Common myeloid progenitor, CD34-positive (primary cell): ENCODE measurements around the gene LGALS16.

ENCODE experiments used
- CTCF ChIA-PET: fragments of 350-600 bp; sonication (Branson Sonifier 250); formaldehyde crosslinking; loops from one replicate; lab custom pipeline; 2021; ENCODE audit warnings: antibody characterized with exemption; lab: Charles Lee
- POLR2A ChIA-PET: fragments of 350-600 bp; sonication (Branson Sonifier 250); formaldehyde crosslinking; loops from one replicate; lab custom pipeline; 2021; ENCODE audit warnings: antibody characterized with exemption; lab: Charles Lee
- DNase-seq, 3 donors: peaks; one replicate each; pipeline versions ENCODE4 v3.0.0 to v3.0.0-alpha.2; 2013
- H3K27ac ChIP-seq, 2 experiments: 1 replicate in 1 of 2; 2 replicates in 1 of 2; pipeline ENCODE4 v1.7.0; 2013; ENCODE audit warnings: inconsistent platforms in 2 of 2, low read length in 2 of 2, mild to moderate bottlenecking in 2 of 2, low read depth in 1 of 2, moderate library complexity in 1 of 2; ENCODE audit not compliant: severe bottlenecking in 2 of 2, insufficient read depth in 1 of 2, poor library complexity in 1 of 2
- H3K27me3 ChIP-seq, 5 experiments: replicated peaks in 2 of 5; 1 replicate in 3 of 5; 2 replicates in 2 of 5; pipeline versions ENCODE4 v1.6.1 to v1.7.0; 2013; ENCODE audit warnings: low read length in 4 of 5, mild to moderate bottlenecking in 2 of 5, moderate library complexity in 2 of 5, inconsistent platforms in 1 of 5; ENCODE audit not compliant: insufficient read depth in 5 of 5, control insufficient read depth in 4 of 5
- H3K36me3 ChIP-seq, 4 experiments: 1 replicate in 2 of 4; 2 replicates in 2 of 4; pipeline versions ENCODE4 v1.6.1 to v1.7.0; 2013; ENCODE audit warnings: low read length in 3 of 4, control low read depth in 1 of 4, mild to moderate bottlenecking in 1 of 4; ENCODE audit not compliant: control insufficient read depth in 4 of 4, insufficient read depth in 4 of 4
- H3K4me1 ChIP-seq, 4 experiments: 1 replicate in 3 of 4; 2 replicates in 1 of 4; pipeline versions ENCODE4 v1.6.1 to v1.7.1; 2013; ENCODE audit warnings: low read length in 3 of 4, mild to moderate bottlenecking in 3 of 4, control low read depth in 1 of 4, inconsistent platforms in 1 of 4, moderate library complexity in 1 of 4; ENCODE audit not compliant: control insufficient read depth in 4 of 4, insufficient read depth in 4 of 4; ENCODE audit errors: control extremely low read depth in 1 of 4
- H3K4me3 ChIP-seq, 7 experiments: 1 replicate in 4 of 7; 2 replicates in 3 of 7; pipeline versions ENCODE4 v1.5.1 to v1.7.0; 2013; ENCODE audit warnings: mild to moderate bottlenecking in 7 of 7, low read length in 6 of 7, moderate library complexity in 6 of 7, inconsistent platforms in 2 of 7, low read depth in 2 of 7, control low read depth in 1 of 7; ENCODE audit not compliant: insufficient read depth in 4 of 7, control insufficient read depth in 1 of 7; ENCODE audit errors: extremely low read depth in 1 of 7
- H3K9me3 ChIP-seq, 5 experiments: 1 replicate in 4 of 5; 2 replicates in 1 of 5; pipeline versions ENCODE4 v1.6.1 to v1.7.1; 2013; ENCODE audit warnings: low read length in 4 of 5, mild to moderate bottlenecking in 2 of 5, inconsistent platforms in 1 of 5, low read depth in 1 of 5, moderate library complexity in 1 of 5; ENCODE audit not compliant: control insufficient read depth in 4 of 5, insufficient read depth in 2 of 5; ENCODE audit errors: control extremely low read depth in 1 of 5
- whole genome bisulfite sequencing: methylation state at CpG from one replicate; pipeline ENCODE4 v1.1.5; 2013; ENCODE audit not compliant: insufficient coverage; 5-methylcytosine and 5-hydroxymethylcytosine counted together

LGALS16 gene

DNA sequence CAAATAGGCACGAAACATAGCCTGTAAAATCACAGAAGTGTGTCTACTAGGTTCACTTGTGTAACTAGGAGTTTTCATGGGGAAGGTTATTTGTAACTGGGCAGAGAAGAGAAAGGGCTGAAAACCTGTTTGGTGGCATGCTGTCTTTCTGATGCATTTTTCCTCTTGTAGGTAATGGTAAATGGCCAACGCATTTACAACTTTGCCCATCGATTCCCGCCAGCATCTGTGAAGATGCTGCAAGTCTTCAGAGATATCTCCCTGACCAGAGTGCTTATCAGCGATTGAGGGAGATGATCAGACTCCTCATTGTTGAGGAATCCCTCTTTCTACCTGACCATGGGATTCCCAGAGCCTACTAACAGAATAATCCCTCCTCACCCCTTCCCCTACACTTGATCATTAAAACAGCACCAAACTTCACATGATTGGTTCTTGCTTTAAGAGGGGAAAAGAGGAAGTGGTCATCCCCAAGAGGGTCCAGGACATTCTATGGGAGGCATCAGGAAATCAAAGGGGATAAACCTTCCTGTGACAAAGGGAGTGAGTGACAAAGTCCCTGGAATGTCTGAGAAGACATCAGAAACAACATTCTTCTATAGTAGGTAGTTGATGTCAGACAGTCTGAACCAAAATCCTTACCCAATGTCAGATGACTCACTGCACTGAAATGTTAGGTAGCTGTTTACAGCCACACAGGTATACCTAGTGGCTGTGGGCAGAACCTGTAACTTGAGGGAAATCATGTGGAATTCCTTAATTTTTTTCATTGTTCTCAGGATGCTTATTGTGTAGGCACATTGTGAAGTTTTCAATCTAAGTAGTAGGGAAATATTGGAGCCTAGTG lies 53.5 kb downstream of the LGALS16 start:
- no peaks in the 10 kb centered on the region for H3K9me3 ChIP-seq
- peaks cover 0 to 2% (median 1%) of the 10 kb centered on the region in 4 experiments for H3K4me1 ChIP-seq
- H3K4me3 ChIP-seq: no peak overlapping the region
- ChIA-PET CTCF (no interaction called here), POLR2A (no interaction called here)
- H3K36me3 ChIP-seq: no peaks in the 10 kb centered on the region
- H3K27me3 ChIP-seq: peaks cover 0 to 3% (median 0%) of the 10 kb centered on the region in 5 experiments
- 94% methylated on average over 4 of the region's 5 CpGs for WGBS
- no peak overlapping the region for H3K27ac ChIP-seq
- DNase-seq: no peak
